ENCODE data around the gene TEF.
"Not testable (repeated sequence)": the region's sequence is repeated elsewhere in the genome, so short reads cannot be mapped to it uniquely, and the experiment has no call there.

Gene TEF

GRCh38 chr22:41429232-41429950 is 47.6 kb downstream of the TEF start:
- no peak for DNase-seq (ENCODE audit: low read depth)

- DNase-seq (ENCODE audit: low read depth), result no peak
Measured at GRCh38 chr22:41429951-41430332, 48.2 kb downstream of the TEF start.

GRCh38 chr22:41431656-41432055 is 49.9 kb downstream of the TEF start:
- no peak for DNase-seq (ENCODE audit: low read depth)

- DNase-seq (ENCODE audit: low read depth), result not testable (repeated sequence)
Measured at GRCh38 chr22:41433480-41433879, 51.7 kb downstream of the TEF start.

- DNase-seq (ENCODE audit: low read depth), result not testable (repeated sequence)
Measured at GRCh38 chr22:41434361-41435003, 52.7 kb downstream of the TEF start.

GRCh38 chr22:41435560-41435959 is 53.8 kb downstream of the TEF start:
- DNase-seq (ENCODE audit: low read depth), result no peak

- DNase-seq (ENCODE audit: low read depth), result no peak
Measured at GRCh38 chr22:41436322-41437113, 54.8 kb downstream of the TEF start.

- DNase-seq (ENCODE audit: low read depth), result no peak
Measured at GRCh38 chr22:41437198-41437597, 55.5 kb downstream of the TEF start.

- not testable (repeated sequence) for DNase-seq (ENCODE audit: low read depth)
Measured at GRCh38 chr22:41440511-41440910, 58.8 kb downstream of the TEF start.

- no peak for DNase-seq (ENCODE audit: low read depth)
Measured at GRCh38 chr22:41442240-41442792, 60.6 kb downstream of the TEF start.

GRCh38 chr22:41444360-41445128 is 62.8 kb downstream of the TEF start:
- DNase-seq (ENCODE audit: low read depth), result peak; percentile 96

- DNase-seq (ENCODE audit: low read depth), result no peak
Measured at GRCh38 chr22:41445129-41446056, 63.7 kb downstream of the TEF start.

GRCh38 chr22:41446057-41446501 is 64.3 kb downstream of the TEF start:
- DNase-seq (ENCODE audit: low read depth), result no peak

- DNase-seq (ENCODE audit: low read depth), result peak; percentile 87
Measured at GRCh38 chr22:41446639-41447434, 65.1 kb downstream of the TEF start, which contains the start of gene TOB2. Gene TOB2 (minus strand): TSS chr22:41446801. CDS start chr22:41437345, 9,456 bp downstream.

- peak; percentile 22 for DNase-seq (ENCODE audit: low read depth)
Measured at GRCh38 chr22:41447435-41448188, 65.9 kb downstream of the TEF start.

- DNase-seq (ENCODE audit: low read depth), result peak; percentile 98
Measured at GRCh38 chr22:41448189-41448808, 66.6 kb downstream of the TEF start.
